ENCODE data around the gene TRIO. TPM values are rescaled to one million over a fixed set of nuclear protein-coding genes. Genes with fewer than 3 reads are reported as not detected.

TRIO gene
- polyA plus RNA-seq, 5 donors = 67.0 to 85.2 (median 80.6) TPM

DNA sequence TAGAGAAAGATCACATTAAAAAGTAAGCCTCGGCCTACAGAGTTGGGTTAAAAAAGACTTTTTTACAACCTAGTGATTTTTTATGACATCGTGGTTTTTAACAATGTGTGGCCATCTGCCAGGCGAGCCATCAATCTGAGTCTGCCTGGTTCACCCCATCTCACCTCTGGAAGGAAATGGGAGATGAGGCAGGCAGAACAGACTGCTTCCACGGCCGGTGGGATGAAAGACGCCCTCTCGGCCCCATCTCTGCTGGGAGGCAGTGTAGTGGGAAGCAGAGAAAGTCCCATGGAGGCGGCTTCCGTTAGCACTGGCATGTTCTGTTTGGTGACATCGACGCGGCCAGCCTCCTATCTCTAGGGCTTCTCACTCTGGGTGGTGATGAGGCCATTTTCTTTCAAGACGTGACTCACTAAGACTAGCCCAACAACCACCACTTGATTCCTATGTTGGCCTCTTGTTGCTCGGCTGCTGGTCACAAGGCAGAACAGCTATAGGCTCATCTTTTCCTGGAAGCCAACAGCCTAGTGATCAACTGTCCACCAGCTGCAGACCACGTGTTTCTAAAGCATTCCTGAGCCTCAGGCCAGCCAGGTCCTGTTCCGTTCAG lies 306.0 kb downstream of the TRIO start:
- DNase-seq = no peak

DNA sequence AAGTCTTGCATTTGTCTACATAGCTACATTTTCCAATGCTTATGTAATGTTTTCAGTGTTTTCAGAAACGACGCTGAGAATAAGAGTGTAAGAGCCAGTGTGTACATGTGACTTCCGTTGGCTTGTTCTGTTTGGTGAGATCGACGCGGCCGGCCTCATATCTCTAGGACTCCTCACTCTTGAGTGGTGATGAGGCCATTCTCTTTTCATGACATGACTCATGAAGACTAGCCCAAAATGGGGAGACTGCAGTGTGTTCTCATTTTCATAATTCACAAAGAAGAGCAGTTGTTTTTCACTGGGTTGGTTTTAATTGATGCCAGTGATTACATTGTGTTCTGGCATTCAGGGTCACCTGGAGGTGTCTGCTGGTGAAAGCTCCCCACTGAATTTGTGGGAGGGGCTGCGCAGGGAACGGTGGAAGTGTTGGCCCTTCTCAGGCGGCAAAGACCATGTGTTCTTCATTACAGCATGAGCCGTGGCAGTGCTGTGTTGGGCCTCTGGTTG lies 306.9 kb downstream of the TRIO start:
- no peak for DNase-seq

DNA sequence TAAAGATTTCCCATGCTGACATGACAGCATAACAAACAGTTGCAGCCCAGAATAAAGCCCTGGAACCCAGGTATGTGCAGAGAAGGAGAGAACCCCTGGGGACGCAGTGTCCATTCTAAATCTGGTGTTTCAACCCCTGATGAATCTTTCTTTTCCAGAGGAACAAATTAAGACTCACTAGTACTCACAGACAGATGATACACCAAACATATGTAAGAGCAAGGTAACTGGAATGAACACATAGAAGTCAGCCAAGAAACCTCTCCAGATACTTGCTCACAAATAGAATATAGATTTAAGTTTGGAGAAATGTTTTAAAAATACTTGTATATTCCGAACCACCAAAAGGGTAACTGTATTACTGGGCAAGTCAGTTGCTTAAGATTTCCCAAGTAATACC lies 307.6 kb downstream of the TRIO start:
- DNase-seq = no peak

DNA sequence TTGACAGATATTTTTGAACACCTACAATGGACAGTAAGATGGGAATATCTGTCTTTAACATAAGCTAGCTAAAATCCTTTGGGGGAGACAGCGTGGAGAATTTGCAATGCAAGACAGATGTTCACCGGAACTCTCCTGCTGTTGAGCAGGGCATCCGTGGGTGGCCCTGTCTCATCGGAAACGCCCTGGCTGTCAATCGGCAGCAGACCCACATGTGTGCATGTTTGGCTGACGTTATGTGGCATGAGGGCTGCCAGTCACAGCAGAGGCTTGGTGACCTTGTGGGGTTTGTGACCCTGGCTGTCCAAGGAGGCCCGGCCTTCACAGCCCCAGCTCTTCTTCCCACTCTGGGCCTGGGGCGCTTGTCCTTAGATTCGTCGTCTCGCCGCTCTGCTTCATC lies 308.7 kb downstream of the TRIO start:
- DNase-seq = no peak

- peak in 1 of 2 donors; percentile 37 for DNase-seq
Measured at GRCh38 chr5:14452685-14453454, 309.7 kb downstream of the TRIO start.

DNA sequence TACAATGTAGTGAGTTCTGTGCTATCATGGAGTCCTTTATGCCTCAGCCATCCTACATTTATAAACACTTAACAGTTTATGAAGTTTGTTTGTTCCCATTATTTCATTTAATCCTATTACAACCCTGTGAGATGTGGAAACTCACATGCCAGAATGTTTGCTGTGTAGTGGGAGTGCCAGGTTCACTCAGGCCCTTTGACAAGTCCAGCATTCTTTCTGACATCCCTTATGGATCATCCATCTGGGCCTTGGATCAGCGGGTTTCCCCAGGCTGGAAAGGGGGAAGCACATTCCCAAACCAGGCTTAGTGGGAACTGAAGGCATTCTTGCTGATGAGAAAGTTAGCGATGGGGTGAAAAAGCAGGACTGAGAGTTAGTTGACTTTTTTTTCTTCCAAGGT lies 310.3 kb downstream of the TRIO start:
- DNase-seq = no peak

DNA sequence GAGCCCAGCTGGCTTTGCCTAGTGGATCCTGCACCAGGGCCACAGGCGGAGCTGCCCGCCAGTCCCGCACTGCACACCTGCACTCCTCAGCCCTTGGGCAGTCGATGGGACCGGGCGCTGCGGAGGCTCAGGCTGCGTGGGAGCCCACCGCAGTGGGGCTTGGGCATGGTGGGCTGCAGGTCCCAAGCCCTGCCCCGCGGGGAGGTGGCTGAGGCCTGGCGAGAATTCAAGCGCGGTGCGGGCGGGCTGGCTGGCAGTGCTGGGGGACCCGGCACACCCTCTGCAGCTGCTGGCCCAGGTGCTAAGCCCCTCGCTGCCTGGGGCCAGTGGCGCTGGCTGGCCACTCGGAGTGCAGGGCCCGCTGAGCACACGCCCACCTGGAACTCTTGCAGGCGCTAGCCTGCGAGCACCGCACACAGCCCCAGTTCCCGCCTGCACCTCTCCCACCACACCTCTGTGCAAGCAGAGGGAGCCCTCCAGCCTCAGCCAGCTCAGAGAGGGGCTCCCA lies 312.7 kb downstream of the TRIO start:
- no peak for DNase-seq

- no peak for DNase-seq
Measured at GRCh38 chr5:14457476-14457875, 314.3 kb downstream of the TRIO start.

- DNase-seq = no peak
Measured at GRCh38 chr5:14458414-14458813, 315.3 kb downstream of the TRIO start.

- no peak for DNase-seq
Measured at GRCh38 chr5:14460844-14461398, 317.8 kb downstream of the TRIO start.

DNA sequence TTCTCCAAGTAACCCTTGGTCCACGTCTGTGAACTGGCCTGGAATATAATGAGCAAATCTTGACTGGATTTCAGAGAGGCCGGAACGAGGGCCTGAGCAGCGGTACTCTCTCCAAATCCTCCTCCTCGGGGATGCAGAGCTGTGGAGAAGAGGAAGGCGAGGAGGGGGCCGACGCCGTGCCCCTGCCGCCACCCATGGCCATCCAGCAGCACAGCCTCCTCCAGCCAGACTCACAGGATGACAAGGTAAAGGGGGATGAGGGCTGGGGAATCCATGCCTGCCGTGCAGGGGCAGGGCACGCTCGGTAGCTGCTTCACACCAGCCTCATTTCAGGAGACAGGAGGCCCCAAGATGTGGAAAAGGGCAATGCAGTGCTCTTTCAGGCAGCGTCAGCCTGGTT lies 319.5 kb downstream of the TRIO start:
- DNase-seq = no peak

GRCh38 chr5:14463629-14464028 lies 320.5 kb downstream of the TRIO start:
- DNase-seq = no peak

GRCh38 chr5:14464096-14464495 lies 321.0 kb downstream of the TRIO start:
- no peak for DNase-seq

GRCh38 chr5:14464671-14465070 lies 321.5 kb downstream of the TRIO start:
- DNase-seq = no peak

DNA sequence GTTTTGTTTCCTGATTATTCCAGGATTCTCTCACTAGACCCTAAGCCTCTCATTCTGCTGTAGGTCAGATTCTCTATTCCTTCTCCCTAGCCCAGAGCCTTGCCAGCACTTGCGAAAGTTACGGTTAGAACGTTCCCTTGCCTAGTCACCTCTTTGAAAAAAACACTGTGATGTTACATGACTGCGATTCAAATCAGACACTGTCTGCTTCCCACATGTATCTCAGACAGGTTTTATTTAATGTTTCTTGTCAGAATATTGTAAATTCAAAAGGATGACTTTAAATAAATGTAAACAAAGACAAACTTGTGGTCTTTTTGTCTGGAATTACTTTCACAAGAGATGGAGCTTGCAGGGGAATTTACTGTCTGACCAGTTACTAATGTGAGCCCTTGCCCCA lies 322.0 kb downstream of the TRIO start:
- no peak for DNase-seq

GRCh38 chr5:14465776-14466175 lies 322.6 kb downstream of the TRIO start:
- DNase-seq = no peak

GRCh38 chr5:14467251-14467650 lies 324.1 kb downstream of the TRIO start:
- no peak for DNase-seq

DNA sequence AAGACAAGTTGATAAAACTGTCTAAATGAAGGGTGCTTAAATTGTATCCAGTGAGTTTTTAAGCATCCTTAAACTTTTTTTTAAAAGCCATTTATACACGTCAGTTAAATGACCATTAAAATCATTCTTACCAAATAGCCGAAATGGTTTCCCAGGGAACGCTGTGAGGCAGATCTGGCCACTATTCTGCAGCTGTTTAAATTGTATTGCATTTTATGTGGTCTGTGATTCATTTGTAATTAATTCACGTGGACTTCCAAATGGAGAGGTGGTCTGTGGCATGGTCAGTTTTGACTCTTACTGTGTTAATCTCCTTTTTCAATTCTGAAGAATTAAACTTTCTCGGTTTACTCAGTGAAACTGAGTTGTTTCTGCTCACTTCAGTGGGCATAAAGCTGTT lies 324.7 kb downstream of the TRIO start:
- no peak for DNase-seq

- DNase-seq = no peak
Measured at GRCh38 chr5:14469551-14470377, 326.6 kb downstream of the TRIO start.

- no peak for DNase-seq
Measured at GRCh38 chr5:14471507-14471906, 328.4 kb downstream of the TRIO start.

GRCh38 chr5:14472986-14473567 lies 329.9 kb downstream of the TRIO start:
- DNase-seq = no peak

DNA sequence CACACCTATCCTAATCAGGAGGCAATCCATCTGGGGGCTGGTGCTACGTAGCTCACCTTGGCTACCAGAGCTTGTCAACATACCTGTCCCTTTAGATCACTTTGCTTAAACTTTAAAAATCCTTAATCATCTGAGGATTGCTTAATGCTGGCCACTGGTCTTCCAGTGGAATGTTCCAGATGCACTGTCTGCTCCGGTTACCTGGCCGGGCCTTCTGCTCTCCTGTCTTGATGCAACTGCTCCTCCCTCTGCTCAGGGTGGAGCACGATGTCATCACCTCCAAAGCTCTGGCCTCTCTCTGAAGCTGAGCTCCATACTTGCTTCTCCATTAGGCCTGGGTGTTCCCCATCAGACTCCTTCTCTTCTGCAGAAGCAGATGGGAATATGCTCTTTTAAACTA lies 331.9 kb downstream of the TRIO start:
- DNase-seq = no peak

Data from right lung (tissue), 5 donors.